A673 (cell line): ENCODE results near the gene CDK3.

Source experiments
- EZH2 ChIP-seq: fragments of 200-600 bp; sonication (generic); IDR thresholded peaks from 2 replicates; pipeline ENCODE4 v1.6.1; 2017; ENCODE audit warnings: borderline replicate concordance, low read depth, mild to moderate bottlenecking, mixed read lengths, antibody characterized with exemption, low read length; ENCODE audit not compliant: poor library complexity, severe bottlenecking
- TF ChIP-seq, protein P1 (sequence below): fragments of 300-800, 200-600 bp; sonication (generic); conservative IDR thresholded peaks from 2 replicates; pipeline ENCODE4 v1.5.1; 2017; ENCODE audit warnings: low read depth, mild to moderate bottlenecking, antibody characterized with exemption, low read length, moderate library complexity, mixed read lengths

DNA sequence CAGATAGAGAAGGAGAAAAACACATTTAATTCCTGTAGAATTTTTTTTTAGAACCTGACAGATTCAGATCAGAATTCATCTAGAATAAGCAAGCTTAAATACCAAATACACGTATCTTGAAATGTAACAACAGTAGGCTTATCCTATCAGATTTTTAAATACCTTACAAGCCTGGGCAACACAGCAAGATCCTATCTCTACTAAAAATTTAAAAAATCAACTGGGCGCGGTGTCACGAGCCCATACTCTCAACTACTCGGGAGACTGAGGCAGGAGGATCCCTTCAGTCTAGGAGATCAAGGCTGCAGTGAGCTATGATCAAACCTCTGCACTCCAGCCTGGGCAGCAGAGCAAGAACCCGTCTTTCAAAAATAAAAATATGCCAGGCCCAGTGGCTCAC lies 35.2 kb upstream of the CDK3 start:
- TF ChIP-seq EZH2: no peak
- TF ChIP-seq, protein P1, sequence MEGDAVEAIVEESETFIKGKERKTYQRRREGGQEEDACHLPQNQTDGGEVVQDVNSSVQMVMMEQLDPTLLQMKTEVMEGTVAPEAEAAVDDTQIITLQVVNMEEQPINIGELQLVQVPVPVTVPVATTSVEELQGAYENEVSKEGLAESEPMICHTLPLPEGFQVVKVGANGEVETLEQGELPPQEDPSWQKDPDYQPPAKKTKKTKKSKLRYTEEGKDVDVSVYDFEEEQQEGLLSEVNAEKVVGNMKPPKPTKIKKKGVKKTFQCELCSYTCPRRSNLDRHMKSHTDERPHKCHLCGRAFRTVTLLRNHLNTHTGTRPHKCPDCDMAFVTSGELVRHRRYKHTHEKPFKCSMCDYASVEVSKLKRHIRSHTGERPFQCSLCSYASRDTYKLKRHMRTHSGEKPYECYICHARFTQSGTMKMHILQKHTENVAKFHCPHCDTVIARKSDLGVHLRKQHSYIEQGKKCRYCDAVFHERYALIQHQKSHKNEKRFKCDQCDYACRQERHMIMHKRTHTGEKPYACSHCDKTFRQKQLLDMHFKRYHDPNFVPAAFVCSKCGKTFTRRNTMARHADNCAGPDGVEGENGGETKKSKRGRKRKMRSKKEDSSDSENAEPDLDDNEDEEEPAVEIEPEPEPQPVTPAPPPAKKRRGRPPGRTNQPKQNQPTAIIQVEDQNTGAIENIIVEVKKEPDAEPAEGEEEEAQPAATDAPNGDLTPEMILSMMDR: no peak
